ENCODE measurements around the gene SCAF4. TPM values are rescaled to one million over a fixed set of nuclear protein-coding genes. Genes with fewer than 3 reads are reported as not detected.
"Not testable (repeated sequence)": the region's sequence is repeated elsewhere in the genome, so short reads cannot be mapped to it uniquely, and the experiment has no call there.

SCAF4 gene
- total RNA-seq, 1 experiment from 2014 or later = 3.1 TPM

- DNase-seq (ENCODE audit: low spot score) = not testable (repeated sequence)
Observed at GRCh38 chr21:31737586-31738397, 5.9 kb upstream of the SCAF4 start.

- no peak for DNase-seq (ENCODE audit: low spot score)
Observed at GRCh38 chr21:31735511-31735992, 3.6 kb upstream of the SCAF4 start.

GRCh38 chr21:31733551-31734149 lies 1.7 kb upstream of the SCAF4 start:
- DNase-seq (ENCODE audit: low spot score) = no peak

- DNase-seq (ENCODE audit: low spot score) = no peak
Observed at GRCh38 chr21:31732597-31733550, 956 bp upstream of the SCAF4 start.

- DNase-seq (ENCODE audit: low spot score) = no peak
Observed at GRCh38 chr21:31731056-31731856, 662 bp downstream of the SCAF4 start.

- DNase-seq (ENCODE audit: low spot score) = no peak
Observed at GRCh38 chr21:31730712-31731055, 1.2 kb downstream of the SCAF4 start.

GRCh38 chr21:31729622-31730343 lies 2.1 kb downstream of the SCAF4 start:
- DNase-seq (ENCODE audit: low spot score) = no peak

- no peak for DNase-seq (ENCODE audit: low spot score)
Observed at GRCh38 chr21:31728952-31729351, 3.0 kb downstream of the SCAF4 start.

GRCh38 chr21:31728191-31728590 lies 3.7 kb downstream of the SCAF4 start:
- no peak for DNase-seq (ENCODE audit: low spot score)

- DNase-seq (ENCODE audit: low spot score) = no peak
Observed at GRCh38 chr21:31727181-31727580, 4.7 kb downstream of the SCAF4 start.

GRCh38 chr21:31726407-31726806 lies 5.5 kb downstream of the SCAF4 start:
- DNase-seq (ENCODE audit: low spot score) = no peak

- no peak for DNase-seq (ENCODE audit: low spot score)
Observed at GRCh38 chr21:31725202-31725839, 6.6 kb downstream of the SCAF4 start.

GRCh38 chr21:31724552-31724951 lies 7.4 kb downstream of the SCAF4 start:
- no peak for DNase-seq (ENCODE audit: low spot score)

GRCh38 chr21:31721381-31721780 lies 10.5 kb downstream of the SCAF4 start:
- no peak for DNase-seq (ENCODE audit: low spot score)

- no peak for DNase-seq (ENCODE audit: low spot score)
Observed at GRCh38 chr21:31720739-31721138, 11.2 kb downstream of the SCAF4 start.

- DNase-seq (ENCODE audit: low spot score) = no peak
Observed at GRCh38 chr21:31720330-31720729, 11.6 kb downstream of the SCAF4 start.

GRCh38 chr21:31716106-31716505 lies 15.8 kb downstream of the SCAF4 start:
- DNase-seq (ENCODE audit: low spot score) = no peak

- no peak for DNase-seq (ENCODE audit: low spot score)
Observed at GRCh38 chr21:31714741-31715365, 17.1 kb downstream of the SCAF4 start.

- no peak for DNase-seq (ENCODE audit: low spot score)
Observed at GRCh38 chr21:31713973-31714740, 17.8 kb downstream of the SCAF4 start.

Measured in H4 (cell line).